Measurements from ENCODE around the gene COL9A3. TPM values are rescaled to one million over a fixed set of nuclear protein-coding genes. Genes with fewer than 3 reads are reported as not detected.

COL9A3 gene
- total and polyA plus RNA-seq, 2 of the 8 experiments (the other 6 are each of a cell fraction or from before 2014, with no cell fraction given) = 21.7 to 80.1 TPM

GRCh38 chr20:62772990-62773844 lies 43.6 kb upstream of the COL9A3 start (continued):
- TF ChIP-seq KDM4A (IDR thresholded peaks at IDR 0.05; ENCODE audit: low read depth, low read length, severe bottlenecking) (no peak), JUND (IDR thresholded peaks at IDR 0.05; ENCODE audit: low read length) (no peak), POU5F1 (IDR thresholded peaks at IDR 0.05; ENCODE audit: low read depth, low read length) (no peak), ZNF274 (IDR thresholded peaks at IDR 0.05; ENCODE audit: borderline replicate concordance, extremely low read depth, low read length) (no peak), ATF3 (IDR thresholded peaks at IDR 0.05; ENCODE audit: insufficient read depth, low read depth, low read length) (no peak), BCL11A (IDR thresholded peaks at IDR 0.05; ENCODE audit: low read depth in 2 of 2, low read length in 2 of 2) (no peak), CBX5 (IDR thresholded peaks at IDR 0.05; ENCODE audit: low read depth, low read length) (no peak), CTCF (IDR thresholded peaks at IDR 0.05; ENCODE audit: control extremely low read depth in 1 of 3, insufficient read depth in 1 of 3, low read depth in 1 of 3, low read length in 3 of 3) (no peak)

Data from H1 (cell line).